Measurements from ENCODE around the gene APH1B. TPM values are rescaled to one million over a fixed set of nuclear protein-coding genes. Genes with fewer than 3 reads are reported as not detected.

The APH1B gene
- total and polyA plus RNA-seq, 4 donors, result 2.0 to 10.6 (median 4.6) TPM

- no peak for DNase-seq (ENCODE audit: low spot score)
- Histone ChIP-seq H3K9me3 (ENCODE audit: control insufficient read depth in 4 of 4, low read length in 3 of 4) (no peaks in the 10 kb centered on the region), H3K27ac (ENCODE audit: low read depth in 1 of 2, low read length in 2 of 2) (no peak overlapping the region), H3K4me3 (ENCODE audit: low read depth in 1 of 3, low read length in 3 of 3) (no peak overlapping the region), H3K36me3 (ENCODE audit: control insufficient read depth in 4 of 4, insufficient read depth in 3 of 4, low read depth in 1 of 4, low read length in 3 of 4) (no peaks in the 10 kb centered on the region), H3K4me1 (ENCODE audit: control insufficient read depth in 4 of 4, insufficient read depth in 4 of 4, low read length in 3 of 4) (no peaks in the 10 kb centered on the region), H3K9ac (ENCODE audit: low read depth in 1 of 2, low read length in 2 of 2) (no peak overlapping the region), H3K27me3 (ENCODE audit: control insufficient read depth in 4 of 4, insufficient read depth in 4 of 4, low read length in 3 of 4) (no peaks in the 10 kb centered on the region)
- TF ChIP-seq REST (IDR thresholded peaks at IDR 0.05), result no peak
- 93% methylated on average over 12 of the region's 12 CpGs for WGBS
These were observed 54.1 kb downstream of the APH1B start for GRCh38 chr15:63331456-63331855.

- Histone ChIP-seq H3K36me3 (ENCODE audit: control insufficient read depth in 4 of 4, insufficient read depth in 3 of 4, low read depth in 1 of 4, low read length in 3 of 4) (no peaks in the 10 kb centered on the region), H3K27me3 (ENCODE audit: control insufficient read depth in 4 of 4, insufficient read depth in 4 of 4, low read length in 3 of 4) (no peaks in the 10 kb centered on the region), H3K4me1 (ENCODE audit: control insufficient read depth in 4 of 4, insufficient read depth in 4 of 4, low read length in 3 of 4) (no peaks in the 10 kb centered on the region), H3K4me3 (ENCODE audit: low read depth in 1 of 3, low read length in 3 of 3) (no peak overlapping the region), H3K27ac (ENCODE audit: low read depth in 1 of 2, low read length in 2 of 2) (no peak overlapping the region), H3K9me3 (ENCODE audit: control insufficient read depth in 4 of 4, low read length in 3 of 4) (no peaks in the 10 kb centered on the region), H3K9ac (ENCODE audit: low read depth in 1 of 2, low read length in 2 of 2) (no peak overlapping the region)
- DNase-seq (ENCODE audit: low spot score), result no peak
- WGBS, result 71% methylated on average over 9 of the region's 9 CpGs
- TF ChIP-seq RXRA (IDR thresholded peaks at IDR 0.05), result no peak
- no peak for TF ChIP-seq SP1 (IDR thresholded peaks at IDR 0.05)
- TF ChIP-seq FOXA2 (IDR thresholded peaks at IDR 0.05), result no peak
- TF ChIP-seq FOXA1 (IDR thresholded peaks at IDR 0.05), result no peak
- TF ChIP-seq REST (IDR thresholded peaks at IDR 0.05), result no peak
These were observed 55.1 kb downstream of the APH1B start for GRCh38 chr15:63332367-63333124.

GRCh38 chr15:63334821-63335220 lies 57.4 kb downstream of the APH1B start:
- no peaks in the 10 kb centered on the region for H3K9me3 ChIP-seq (ENCODE audit: control insufficient read depth in 4 of 4, low read length in 3 of 4)
- no peak for DNase-seq (ENCODE audit: low spot score)
- no peak overlapping the region for H3K27ac ChIP-seq (ENCODE audit: low read depth in 1 of 2, low read length in 2 of 2)
- H3K9ac ChIP-seq (ENCODE audit: low read depth in 1 of 2, low read length in 2 of 2), result no peak overlapping the region
- 85% methylated on average over 2 of the region's 2 CpGs for WGBS
- H3K4me3 ChIP-seq (ENCODE audit: low read depth in 1 of 3, low read length in 3 of 3), result no peak overlapping the region
- no peaks in the 10 kb centered on the region for H3K27me3 ChIP-seq (ENCODE audit: control insufficient read depth in 4 of 4, insufficient read depth in 4 of 4, low read length in 3 of 4)
- H3K36me3 ChIP-seq (ENCODE audit: control insufficient read depth in 4 of 4, insufficient read depth in 3 of 4, low read depth in 1 of 4, low read length in 3 of 4), result no peaks in the 10 kb centered on the region
- peaks cover 0 to 4% (median 0%) of the 10 kb centered on the region in 4 donors for H3K4me1 ChIP-seq (ENCODE audit: control insufficient read depth in 4 of 4, insufficient read depth in 4 of 4, low read length in 3 of 4)
- TF ChIP-seq JUND (IDR thresholded peaks at IDR 0.05) (no peak), HNF4G (IDR thresholded peaks at IDR 0.05) (no peak), GABPA (IDR thresholded peaks at IDR 0.05 in 1 of 2, conservative IDR thresholded peaks at IDR 0.05 in 1 of 2) (no peak), FOXA1 (IDR thresholded peaks at IDR 0.05) (no peak), EGR1 (IDR thresholded peaks at IDR 0.05; ENCODE audit: low read depth in 2 of 2) (no peak), YY1 (IDR thresholded peaks at IDR 0.05) (no peak), REST (IDR thresholded peaks at IDR 0.05) (no peak), ZBTB33 (IDR thresholded peaks at IDR 0.05) (no peak), MAX (IDR thresholded peaks at IDR 0.05) (no peak)
